DOHH2 (cell line): ENCODE data around the gene GOLGA8N.
"Not testable (repeated sequence)": the region's sequence is repeated elsewhere in the genome, so short reads cannot be mapped to it uniquely, and the experiment has no call there.

ENCODE experiments used
- H3F3A ChIP-seq: fragments of 200-600 bp; sonication (generic), shearing (Covaris generic); 2 replicates; pipeline ENCODE4 v1.6.0; 2016; ENCODE audit warnings: antibody characterized with exemption, mild to moderate bottlenecking; ENCODE audit not compliant: control insufficient read depth, insufficient read depth
- H3K27ac ChIP-seq: fragments of 200-600 bp; sonication (generic); 2 replicates; pipeline ENCODE4 v1.5.1; 2014; ENCODE audit warnings: low read depth, mild to moderate bottlenecking, low read length, moderate library complexity
- H3K27me3 ChIP-seq: fragments of 200-600 bp; sonication (generic); 2 replicates; pipeline ENCODE4 v1.6.1; 2014; ENCODE audit warnings: mild to moderate bottlenecking, low read length, mixed read lengths; ENCODE audit not compliant: control insufficient read depth
- H3K36me3 ChIP-seq: fragments of 200-600 bp; sonication (generic); 2 replicates; pipeline ENCODE4 v1.6.1; 2014; ENCODE audit warnings: mild to moderate bottlenecking, low read length, moderate library complexity, mixed read lengths; ENCODE audit not compliant: control insufficient read depth
- H3K4me1 ChIP-seq: fragments of 200-600 bp; sonication (generic); 2 replicates; pipeline ENCODE4 v1.6.1; 2014; ENCODE audit warnings: mild to moderate bottlenecking, low read length, mixed read lengths; ENCODE audit not compliant: control insufficient read depth
- H3K4me2 ChIP-seq: fragments of 200-600 bp; sonication (generic); 2 replicates; pipeline ENCODE4 v1.6.0; 2014; ENCODE audit warnings: mild to moderate bottlenecking, low read length, moderate library complexity
- H3K4me3 ChIP-seq: fragments of 200-600 bp; sonication (generic); 2 replicates; pipeline ENCODE4 v1.5.1; 2014; ENCODE audit warnings: mild to moderate bottlenecking, low read length, mixed read lengths
- H3K79me2 ChIP-seq: fragments of 200-600 bp; sonication (generic); 2 replicates; pipeline ENCODE4 v1.6.1; 2014; ENCODE audit warnings: mild to moderate bottlenecking, low read length, mixed read lengths; ENCODE audit not compliant: control insufficient read depth
- H3K9me2 ChIP-seq: fragments of 200-600 bp; sonication (generic); replicated peaks from 2 replicates; pipeline ENCODE4 v1.6.1; 2014; ENCODE audit warnings: mild to moderate bottlenecking, low read length, mixed read lengths; ENCODE audit not compliant: control insufficient read depth
- H3K9me3 ChIP-seq: fragments of 200-600 bp; sonication (generic); 2 replicates; pipeline ENCODE4 v1.6.1; 2014; ENCODE audit warnings: antibody characterized with exemption, low read length, mixed read lengths; ENCODE audit not compliant: control insufficient read depth, insufficient read depth
- H4K20me1 ChIP-seq: fragments of 200-600 bp; sonication (generic); 2 replicates; pipeline ENCODE4 v1.6.0; 2014; ENCODE audit warnings: low read depth, mild to moderate bottlenecking, antibody characterized with exemption, low read length, moderate library complexity; ENCODE audit not compliant: control insufficient read depth, insufficient read depth
- EZH2phosphoT487 ChIP-seq: fragments of 200-600 bp; sonication (generic); IDR thresholded peaks from 2 replicates; pipeline ENCODE4 v1.6.1; 2017; ENCODE audit warnings: borderline replicate concordance, mild to moderate bottlenecking, antibody characterized with exemption, low read length, moderate library complexity, mixed read lengths
- TF ChIP-seq, protein P1 (sequence below): fragments of 200-600 bp; sonication (generic); IDR thresholded peaks from one replicate; pipeline ENCODE4 v1.5.1; 2014; ENCODE audit warnings: antibody characterized with exemption, mild to moderate bottlenecking, low read depth, low read length; ENCODE audit not compliant: poor library complexity, severe bottlenecking

GOLGA8N gene

GRCh38 chr15:32610719-32611118, 17.5 kb downstream of the GOLGA8N start:
- not testable (repeated sequence) for H3F3A ChIP-seq, H3K36me3 ChIP-seq, H3K27ac ChIP-seq, H3K4me2 ChIP-seq, H3K27me3 ChIP-seq, H4K20me1 ChIP-seq, H3K4me1 ChIP-seq, H3K9me2 ChIP-seq, H3K4me3 ChIP-seq, H3K9me3 ChIP-seq
- peaks cover 12% of the 10 kb centered on the region for H3K79me2 ChIP-seq

GRCh38 chr15:32614712-32615050, 21.4 kb downstream of the GOLGA8N start:
- not testable (repeated sequence) for H3K9me3 ChIP-seq, H3F3A ChIP-seq, H3K9me2 ChIP-seq, H3K27me3 ChIP-seq, H4K20me1 ChIP-seq
- Histone ChIP-seq H3K36me3 (peaks cover 19% of the 10 kb centered on the region), H3K27ac (peak overlapping the region; percentile 81), H3K4me2 (peak overlapping the region; percentile 53), H3K4me1 (peaks cover 12% of the 10 kb centered on the region), H3K4me3 (peak overlapping the region; percentile 88), H3K79me2 (peaks cover 50% of the 10 kb centered on the region)

GRCh38 chr15:32615051-32615870, 22.0 kb downstream of the GOLGA8N start, which contains the start of gene ARHGAP11A:
TSS of gene ARHGAP11A (plus strand) at chr15:32615504. CDS start at chr15:32616212, 708 bp downstream.
- Histone ChIP-seq H3K4me2 (peak within 1 kb of the TSS; percentile 69), H3K36me3 (peaks cover 20% of the 10 kb centered on the region), H3K27ac (peak within 1 kb of the TSS; percentile 81), H3K79me2 (peaks cover 56% of the 10 kb centered on the region), H3K4me1 (peaks cover 12% of the 10 kb centered on the region), H3K4me3 (peak within 1 kb of the TSS; percentile 88)
- not testable (repeated sequence) for H3K9me2 ChIP-seq, H3K9me3 ChIP-seq, H4K20me1 ChIP-seq, H3F3A ChIP-seq, H3K27me3 ChIP-seq

DNA sequence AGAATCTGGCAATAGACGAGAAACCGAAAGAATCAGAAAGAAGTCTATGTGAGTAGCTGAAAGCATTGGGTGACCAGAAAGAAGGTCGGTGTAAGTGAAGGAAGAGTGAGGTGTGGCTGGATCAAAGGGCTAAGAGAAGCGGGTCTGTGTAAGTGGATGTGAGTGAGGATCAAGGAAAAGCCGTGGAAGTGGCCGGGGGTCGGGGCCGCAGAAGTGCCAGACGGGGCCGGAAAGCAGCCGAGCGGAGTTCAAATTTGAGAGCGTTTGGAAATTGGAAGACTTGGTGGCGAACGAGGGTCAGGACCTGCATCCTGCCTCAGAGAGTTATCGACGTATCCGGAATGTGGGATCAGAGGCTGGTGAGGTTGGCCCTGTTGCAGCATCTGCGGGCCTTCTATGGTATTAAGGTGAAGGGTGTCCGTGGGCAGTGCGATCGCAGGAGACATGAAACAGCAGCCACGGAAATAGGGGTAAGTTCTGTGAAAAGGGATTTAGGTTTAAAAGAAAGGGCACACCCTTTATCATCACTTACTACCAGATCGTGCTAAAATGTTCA, 22.7 kb downstream of the GOLGA8N start:
- H3K27ac ChIP-seq, result peak overlapping the region; percentile 81
- not testable (repeated sequence) for H3K27me3 ChIP-seq, H3F3A ChIP-seq, H3K9me3 ChIP-seq, H3K9me2 ChIP-seq, H4K20me1 ChIP-seq
- H3K4me2 ChIP-seq, result peak overlapping the region; percentile 69
- peaks cover 20% of the 10 kb centered on the region for H3K36me3 ChIP-seq
- H3K4me1 ChIP-seq, result peaks cover 12% of the 10 kb centered on the region
- peaks cover 61% of the 10 kb centered on the region for H3K79me2 ChIP-seq
- H3K4me3 ChIP-seq, result peak overlapping the region; percentile 88

DNA sequence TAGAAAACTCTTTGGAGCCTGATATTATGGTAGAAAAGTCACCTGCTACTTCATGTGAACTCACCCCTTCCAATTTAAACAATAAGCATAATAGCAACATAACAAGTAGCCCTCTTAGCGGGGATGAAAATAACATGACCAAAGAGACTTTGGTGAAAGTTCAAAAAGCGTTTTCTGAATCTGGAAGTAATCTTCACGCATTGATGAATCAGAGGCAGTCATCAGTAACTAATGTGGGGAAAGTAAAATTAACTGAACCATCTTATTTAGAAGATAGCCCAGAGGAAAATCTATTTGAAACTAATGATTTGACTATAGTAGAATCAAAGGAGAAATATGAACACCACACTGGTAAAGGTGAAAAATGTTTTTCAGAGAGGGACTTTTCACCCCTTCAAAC, 43.2 kb downstream of the GOLGA8N start:
- peaks cover 36% of the 10 kb centered on the region for H3K4me1 ChIP-seq
- peaks cover 88% of the 10 kb centered on the region for H3K36me3 ChIP-seq
- no peak overlapping the region for H3K4me2 ChIP-seq
- H3K9me2 ChIP-seq, result no peaks in the 10 kb centered on the region
- H3K79me2 ChIP-seq, result peaks cover 10% of the 10 kb centered on the region
- peak overlapping the region; percentile 19 for H3K27ac ChIP-seq
- no peak overlapping the region for H3K4me3 ChIP-seq
- H3K9me3 ChIP-seq, result no peaks in the 10 kb centered on the region
- peaks cover 8% of the 10 kb centered on the region; the same call in 1 of the 2 replicates for H3F3A ChIP-seq
- peaks cover 3% of the 10 kb centered on the region; the same call in 1 of the 2 replicates for H4K20me1 ChIP-seq
- no peaks in the 10 kb centered on the region for H3K27me3 ChIP-seq
- TF ChIP-seq, protein P1, sequence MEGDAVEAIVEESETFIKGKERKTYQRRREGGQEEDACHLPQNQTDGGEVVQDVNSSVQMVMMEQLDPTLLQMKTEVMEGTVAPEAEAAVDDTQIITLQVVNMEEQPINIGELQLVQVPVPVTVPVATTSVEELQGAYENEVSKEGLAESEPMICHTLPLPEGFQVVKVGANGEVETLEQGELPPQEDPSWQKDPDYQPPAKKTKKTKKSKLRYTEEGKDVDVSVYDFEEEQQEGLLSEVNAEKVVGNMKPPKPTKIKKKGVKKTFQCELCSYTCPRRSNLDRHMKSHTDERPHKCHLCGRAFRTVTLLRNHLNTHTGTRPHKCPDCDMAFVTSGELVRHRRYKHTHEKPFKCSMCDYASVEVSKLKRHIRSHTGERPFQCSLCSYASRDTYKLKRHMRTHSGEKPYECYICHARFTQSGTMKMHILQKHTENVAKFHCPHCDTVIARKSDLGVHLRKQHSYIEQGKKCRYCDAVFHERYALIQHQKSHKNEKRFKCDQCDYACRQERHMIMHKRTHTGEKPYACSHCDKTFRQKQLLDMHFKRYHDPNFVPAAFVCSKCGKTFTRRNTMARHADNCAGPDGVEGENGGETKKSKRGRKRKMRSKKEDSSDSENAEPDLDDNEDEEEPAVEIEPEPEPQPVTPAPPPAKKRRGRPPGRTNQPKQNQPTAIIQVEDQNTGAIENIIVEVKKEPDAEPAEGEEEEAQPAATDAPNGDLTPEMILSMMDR, result no peak
- TF ChIP-seq EZH2phosphoT487, result no peak
